Inflammatory macrophage (primary cell): ENCODE measurements around the gene GORASP1.

Experiments
- DNase-seq, 2 donors: peaks; one replicate each; pipeline ENCODE4 v3.0.0-alpha.2; 2020 to 2022

GORASP1 gene

DNA sequence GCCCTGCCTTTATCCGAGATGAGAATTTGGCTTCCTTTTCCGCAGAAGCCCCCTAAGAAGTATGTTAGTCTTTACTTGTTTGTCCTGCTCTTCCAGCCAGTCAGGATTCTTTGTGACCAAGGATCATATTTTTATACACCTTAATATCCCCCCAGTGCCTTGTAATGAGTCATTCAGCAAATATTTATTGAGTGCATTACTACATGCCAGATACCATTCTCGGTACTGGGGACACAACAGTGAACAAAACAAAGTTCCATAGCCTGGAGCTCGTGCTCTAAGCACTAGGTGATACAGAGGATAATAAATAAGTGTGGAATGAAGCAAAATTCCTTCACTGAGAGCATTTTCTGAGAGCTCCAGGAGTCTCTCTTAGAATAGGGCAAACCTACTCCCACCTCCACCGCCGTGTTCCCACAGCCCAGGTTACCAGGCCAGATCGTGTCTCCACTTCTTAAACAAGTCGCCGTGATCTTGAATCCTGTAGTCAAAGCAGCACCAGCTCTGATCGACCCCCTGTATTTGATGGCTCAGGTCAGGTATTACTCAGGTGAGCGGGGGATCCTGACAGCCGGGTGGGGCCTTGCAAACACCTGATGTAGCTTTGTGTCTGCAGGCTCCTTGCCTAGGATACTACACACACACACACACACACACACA, 18.5 kb upstream of the GORASP1 start:
- DNase-seq = no peak

DNA sequence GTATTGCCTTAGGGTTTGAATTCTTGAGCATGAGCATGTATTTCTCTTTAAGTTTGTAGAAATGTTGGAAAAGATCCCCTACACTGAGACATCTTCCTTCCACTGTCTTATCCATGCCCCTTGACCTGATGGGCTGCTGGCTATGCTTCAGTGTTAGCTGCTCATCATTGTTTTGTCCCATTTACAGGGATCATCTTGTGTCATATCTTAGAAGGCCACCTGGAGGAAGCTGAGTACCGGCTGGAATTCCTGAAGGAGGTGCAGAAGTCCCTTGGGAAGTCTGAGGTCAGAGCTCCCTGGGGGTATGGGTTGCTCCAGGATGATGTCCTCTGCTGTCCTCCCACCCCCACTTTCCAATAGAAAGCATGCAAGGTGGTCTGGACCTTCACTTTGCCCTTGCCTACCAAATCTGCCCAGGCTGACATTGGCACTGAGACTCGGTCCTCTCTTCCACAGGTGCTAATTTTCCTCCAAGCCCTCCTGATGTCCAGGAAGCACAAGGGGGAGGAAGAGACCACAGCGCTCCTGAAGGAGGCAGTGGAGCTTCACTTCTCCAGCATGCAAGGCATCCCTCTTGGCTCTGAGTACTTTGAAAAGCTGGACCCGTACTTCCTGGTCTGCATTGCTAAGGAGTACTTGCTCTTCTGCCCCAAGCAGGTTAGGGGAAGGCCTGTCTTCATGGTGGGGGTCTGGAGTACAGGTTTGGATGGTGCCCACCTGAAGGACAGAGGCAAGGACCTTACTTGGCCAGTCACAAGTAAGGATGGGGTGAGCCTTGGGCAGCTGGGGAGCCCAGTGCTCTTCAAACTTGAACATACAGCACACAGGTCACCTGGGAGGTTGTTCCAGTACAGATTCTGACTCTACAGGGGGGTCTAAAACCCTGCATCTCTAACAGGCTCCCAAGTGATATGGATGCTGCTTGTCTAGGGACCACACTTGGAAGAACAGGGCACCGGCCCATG, 17.7 kb upstream of the GORASP1 start:
- DNase-seq = no peak

DNA sequence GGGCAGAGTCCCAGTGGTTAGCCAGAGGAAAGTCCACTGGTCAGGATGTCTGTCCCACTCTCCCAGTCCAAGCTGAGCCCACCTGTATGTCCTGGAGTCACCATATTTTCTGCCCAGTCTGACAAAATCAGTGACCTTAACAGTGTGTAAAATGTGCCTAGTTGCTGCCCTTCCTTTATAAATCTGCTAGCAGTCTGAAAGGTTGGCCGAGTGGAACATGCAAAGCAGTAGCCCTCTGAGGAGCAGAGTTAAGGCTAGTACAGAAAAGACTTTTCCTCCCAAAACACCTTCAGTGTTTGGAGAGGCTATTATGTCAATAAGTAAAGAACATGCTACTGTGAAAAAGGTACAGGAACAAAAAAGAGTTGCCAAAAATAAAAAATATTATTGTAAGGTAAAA, 15.4 kb upstream of the GORASP1 start:
- DNase-seq = no peak

- no peak for DNase-seq
These were observed 14.2 kb upstream of the GORASP1 start for GRCh38 chr3:39121621-39122020.

- no peak for DNase-seq
These were observed 11.7 kb upstream of the GORASP1 start for GRCh38 chr3:39118931-39119660.

DNA sequence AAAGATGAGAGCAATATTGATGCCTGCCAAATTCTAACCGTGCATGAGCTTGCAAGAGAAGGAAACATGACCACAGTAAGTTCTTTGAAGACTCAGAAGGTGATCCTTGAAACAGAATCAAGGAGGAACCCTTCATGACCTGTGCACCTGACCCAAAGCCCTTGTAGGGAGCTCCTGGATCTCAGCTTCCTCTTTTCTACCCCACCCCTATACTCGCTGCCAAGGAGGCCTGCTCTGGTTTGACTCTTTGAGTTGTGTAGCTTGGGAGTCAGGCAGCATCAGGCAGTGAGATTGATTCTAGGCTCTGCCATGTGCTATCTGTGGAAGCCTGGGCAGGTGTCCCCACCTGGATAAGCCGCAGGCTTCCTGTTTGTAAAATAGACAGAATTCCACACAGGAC, 10.7 kb upstream of the GORASP1 start:
- no peak for DNase-seq

DNA sequence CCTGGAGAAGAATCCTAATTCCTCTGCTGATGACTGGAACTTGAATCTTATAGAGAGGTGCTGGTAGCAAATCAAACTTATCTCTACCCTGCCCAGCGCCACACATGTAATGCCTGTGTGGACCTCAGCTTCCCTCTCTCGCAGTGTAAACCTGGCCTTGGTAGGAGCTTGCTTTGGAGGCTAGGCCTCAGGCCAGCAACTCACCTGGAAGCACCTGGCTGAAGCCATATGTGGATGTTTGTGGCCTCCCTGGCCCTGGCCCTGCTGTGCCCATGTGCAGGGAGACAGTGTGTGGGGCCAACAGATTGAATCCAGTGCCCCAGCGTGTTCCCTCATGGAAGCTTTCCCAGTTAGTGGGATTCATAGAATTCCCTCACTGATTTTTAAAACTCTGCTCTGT, 8.4 kb upstream of the GORASP1 start:
- DNase-seq = no peak

DNA sequence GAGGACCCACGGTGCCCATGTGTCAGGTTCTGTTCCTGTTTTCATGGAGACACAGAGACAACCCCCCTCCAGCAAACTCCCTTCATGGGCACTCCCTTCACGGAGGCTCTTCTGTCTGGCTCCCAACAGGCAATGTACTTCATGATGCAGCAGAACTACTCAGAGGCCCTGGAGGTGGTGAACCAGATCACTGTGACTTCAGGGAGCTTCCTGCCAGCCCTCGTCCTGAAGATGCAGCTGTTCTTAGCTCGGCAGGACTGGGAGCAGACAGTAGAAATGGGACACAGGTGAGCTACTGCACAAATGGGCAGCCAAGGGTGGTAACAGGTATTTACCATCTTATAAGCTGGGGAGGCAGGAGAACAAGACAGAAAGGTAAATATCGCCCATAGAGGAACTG, 7.0 kb upstream of the GORASP1 start:
- no peak for DNase-seq

DNA sequence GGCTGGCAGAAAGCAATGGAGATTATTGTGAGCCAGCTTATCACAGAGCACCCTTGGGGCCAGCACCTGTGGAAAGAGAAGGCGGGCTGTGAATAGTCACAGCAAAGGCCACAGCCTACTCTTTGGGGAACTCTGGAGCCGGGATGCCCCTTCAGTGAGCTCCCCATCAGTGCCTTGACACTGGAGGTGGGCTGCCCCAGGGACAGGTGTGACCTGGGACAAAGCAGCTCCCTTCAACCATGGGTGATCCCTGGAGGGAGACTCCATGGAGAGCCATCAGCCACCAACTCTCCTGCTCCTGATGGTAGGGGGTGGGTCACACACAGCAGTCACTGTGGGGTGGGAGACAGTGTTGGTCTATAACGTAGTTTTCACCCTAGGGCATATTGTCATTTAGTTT, 5.9 kb upstream of the GORASP1 start:
- DNase-seq = no peak

GRCh38 chr3:39112535-39112934, 5.1 kb upstream of the GORASP1 start:
- no peak for DNase-seq

DNA sequence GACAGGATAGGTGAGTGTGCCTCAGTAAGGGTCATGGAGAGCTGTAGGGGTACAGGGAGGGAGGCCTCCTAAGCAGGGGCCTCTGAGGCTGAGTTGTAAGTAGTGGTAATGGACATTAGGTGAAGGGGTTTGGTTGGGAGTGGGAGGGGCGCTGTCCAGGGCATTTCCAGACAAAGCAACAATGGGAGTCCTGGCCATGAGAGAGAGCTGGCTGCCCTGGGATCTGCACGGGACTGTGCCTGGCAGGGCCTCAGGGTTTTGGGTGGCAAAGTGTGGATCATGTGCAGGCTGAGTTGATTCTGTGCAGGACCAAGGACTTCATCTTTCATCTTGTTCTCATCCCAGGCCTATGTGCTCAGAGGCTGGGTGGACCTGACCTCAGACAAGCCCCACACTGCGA, 4.7 kb upstream of the GORASP1 start:
- DNase-seq = no peak

DNA sequence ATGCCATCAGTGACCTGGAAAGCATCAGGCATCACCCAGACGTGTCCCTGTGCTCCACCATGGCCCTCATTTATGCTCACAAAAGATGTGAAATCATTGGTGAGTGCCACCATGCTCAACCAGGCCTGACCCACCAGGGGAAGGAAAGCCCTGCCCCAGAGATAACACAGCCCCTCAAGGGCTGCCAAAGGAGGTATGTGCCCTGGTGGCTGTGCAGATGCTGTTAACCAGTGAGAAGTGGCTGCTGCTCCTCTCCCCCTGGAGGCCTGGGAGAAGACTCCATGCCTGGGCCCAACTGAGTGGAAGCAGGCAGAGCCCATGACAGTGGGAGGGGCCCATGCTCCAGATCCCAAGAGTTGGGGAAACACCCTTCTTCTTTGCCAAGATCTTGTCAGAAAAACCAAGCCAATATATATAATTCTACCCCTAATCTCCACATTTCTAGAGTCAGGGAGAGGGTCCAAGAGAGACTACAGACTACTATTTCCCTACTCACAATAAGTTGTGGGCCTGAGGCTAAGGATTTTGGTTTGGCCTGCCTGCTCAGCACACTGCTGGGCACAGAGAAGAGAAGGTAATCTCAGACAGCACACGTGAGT, 2.7 kb upstream of the GORASP1 start:
- no peak for DNase-seq

- DNase-seq = no peak
These were observed 1.7 kb upstream of the GORASP1 start for GRCh38 chr3:39109086-39109485.

DNA sequence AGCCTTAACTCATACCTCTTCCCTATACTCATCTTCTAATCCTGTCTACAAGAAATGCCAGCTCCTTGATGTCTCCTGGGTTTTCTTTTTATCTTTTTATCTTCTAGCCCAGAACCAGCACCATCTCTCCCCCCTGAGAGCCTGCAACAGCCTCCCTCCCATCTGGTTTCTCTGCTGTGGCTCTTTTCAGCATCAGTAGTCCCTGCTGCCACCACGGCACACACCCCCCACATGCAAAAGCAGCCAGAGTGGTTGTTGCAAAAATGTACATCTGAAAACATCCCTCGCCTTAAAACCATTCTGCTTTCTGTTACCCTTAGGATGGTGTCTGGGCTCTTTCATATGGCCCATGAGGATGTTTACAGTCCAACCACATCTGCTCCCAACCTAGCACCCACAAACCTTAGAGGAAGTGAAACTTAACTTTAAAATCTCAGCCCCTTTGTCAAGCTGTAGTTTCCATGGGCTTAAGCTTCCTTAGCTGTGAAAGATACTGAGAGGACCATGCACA, 828 bp upstream of the GORASP1 start:
- peak; percentile 57 to 68 for DNase-seq

GRCh38 chr3:39106851-39107387, 508 bp downstream of the GORASP1 start:
- peak; percentile 17 to 50 for DNase-seq

DNA sequence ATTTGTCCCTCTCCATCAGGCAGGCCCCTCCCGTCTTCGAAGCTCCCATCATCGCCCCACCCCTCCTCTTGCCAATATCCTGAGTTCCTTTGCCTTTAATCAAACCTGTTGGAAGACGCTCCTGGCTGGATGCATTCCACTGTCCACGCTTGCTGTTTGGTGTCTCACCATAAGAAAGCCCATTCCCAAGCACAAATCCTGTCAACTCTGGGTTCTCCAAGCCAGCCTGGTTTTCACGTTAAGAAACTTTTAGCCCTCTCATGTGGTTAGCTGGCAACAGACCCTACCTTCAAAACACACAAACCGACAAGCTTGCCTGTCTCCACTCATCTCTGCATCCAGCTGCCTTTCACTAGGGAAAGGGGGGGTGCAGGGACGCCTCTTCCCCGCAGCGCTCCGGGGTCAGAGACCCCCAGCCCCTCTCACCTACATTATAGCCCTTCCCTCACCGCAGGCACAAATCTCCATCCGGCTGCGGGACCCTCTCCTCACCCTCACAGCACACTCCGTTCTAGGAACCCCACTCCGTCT, 1.1 kb downstream of the GORASP1 start:
- DNase-seq = no peak

DNA sequence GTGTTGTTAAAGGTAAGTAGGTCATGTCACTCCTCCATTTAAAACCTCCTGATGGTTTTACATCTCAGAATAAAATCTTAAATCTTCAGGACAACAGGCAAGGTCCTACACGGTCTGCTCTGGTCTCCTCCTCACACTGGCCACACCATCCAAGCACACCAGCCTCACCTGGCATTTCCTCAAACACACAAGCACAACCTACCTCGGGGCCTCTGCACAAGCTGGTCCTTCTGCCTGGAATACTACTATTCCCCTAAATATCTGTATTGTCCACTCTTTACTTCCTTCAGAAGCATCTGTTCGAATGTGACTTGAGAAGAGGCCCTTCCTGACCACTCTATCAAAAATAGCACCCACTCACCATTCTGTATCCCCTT, 1.8 kb downstream of the GORASP1 start:
- DNase-seq = no peak

- DNase-seq = no peak
These were observed 2.3 kb downstream of the GORASP1 start for GRCh38 chr3:39104961-39105686.

DNA sequence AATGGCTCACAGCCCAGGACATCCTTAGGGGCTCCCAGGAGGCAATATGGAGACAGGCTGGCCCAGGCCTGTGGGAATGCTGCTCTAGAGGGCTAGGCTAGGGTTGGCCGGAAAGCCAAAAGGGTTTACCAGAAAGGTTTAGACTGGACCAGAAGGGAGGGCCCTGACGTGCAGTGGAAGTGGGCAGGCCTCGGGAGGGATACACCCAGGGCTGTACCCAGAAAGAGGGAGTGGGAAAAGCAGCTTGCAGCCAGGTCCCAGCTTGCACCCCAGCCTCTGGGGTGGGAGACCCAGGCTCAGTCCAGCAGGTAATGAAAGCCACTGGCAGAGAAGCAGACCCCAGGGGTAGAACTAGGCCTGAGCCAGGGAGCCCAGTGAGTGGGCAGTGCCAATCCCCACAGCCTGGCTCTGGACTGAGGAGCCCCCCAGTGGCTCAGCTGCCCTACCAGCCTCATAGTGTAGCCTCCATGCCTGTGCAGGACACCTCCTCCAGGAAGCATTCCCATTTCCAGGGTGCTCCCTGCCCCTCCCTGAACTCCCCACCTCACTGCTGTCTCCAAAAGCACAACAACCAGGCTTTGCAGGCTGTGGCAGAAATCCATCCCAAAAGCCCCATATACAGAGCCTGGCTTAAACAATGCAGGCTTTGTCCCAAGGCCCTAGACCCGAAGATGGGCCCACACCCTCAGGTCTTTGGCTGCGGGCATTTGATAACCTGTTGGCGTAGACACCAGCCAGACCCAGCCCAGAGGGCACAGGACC, 3.5 kb downstream of the GORASP1 start:
- no peak for DNase-seq

GRCh38 chr3:39103324-39103693, 4.1 kb downstream of the GORASP1 start:
- DNase-seq = no peak
